Activated T-helper 1 cell treated with anti-CD3 and anti-CD28 coated beads, Interleukin-2, amount 50 U/mL, for 16 hours (primary cell): Measurements from ENCODE around the gene CTPS2.
"Not testable (repeated sequence)": the region's sequence is repeated elsewhere in the genome, so short reads cannot be mapped to it uniquely, and the experiment has no call there.

ENCODE experiments used
- DNase-seq, 2 donors: peaks; one replicate each; pipeline ENCODE4 v3.0.0-alpha.2; 2020; ENCODE audit warnings: low read depth in 1 of 2, low spot score in 1 of 2

Gene CTPS2

DNA sequence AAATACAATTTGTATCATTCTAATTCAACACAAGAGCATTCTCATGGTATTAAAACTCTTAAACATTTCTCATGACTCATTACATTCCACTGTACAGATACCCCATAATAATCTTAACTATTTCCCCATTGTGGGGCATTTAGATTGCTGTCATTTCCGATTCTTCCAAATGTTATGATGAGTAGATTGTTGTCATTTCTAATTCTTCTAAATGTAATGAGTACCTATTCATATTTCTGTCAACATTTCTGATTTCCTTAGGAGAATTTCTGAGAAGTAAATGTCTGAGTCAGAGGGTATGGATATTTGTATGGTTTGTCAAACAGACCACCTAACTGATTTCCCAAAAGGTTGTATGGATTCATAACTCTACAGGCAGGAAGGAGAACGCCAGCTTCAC lies 54.2 kb downstream of the CTPS2 start:
- no peak for DNase-seq

DNA sequence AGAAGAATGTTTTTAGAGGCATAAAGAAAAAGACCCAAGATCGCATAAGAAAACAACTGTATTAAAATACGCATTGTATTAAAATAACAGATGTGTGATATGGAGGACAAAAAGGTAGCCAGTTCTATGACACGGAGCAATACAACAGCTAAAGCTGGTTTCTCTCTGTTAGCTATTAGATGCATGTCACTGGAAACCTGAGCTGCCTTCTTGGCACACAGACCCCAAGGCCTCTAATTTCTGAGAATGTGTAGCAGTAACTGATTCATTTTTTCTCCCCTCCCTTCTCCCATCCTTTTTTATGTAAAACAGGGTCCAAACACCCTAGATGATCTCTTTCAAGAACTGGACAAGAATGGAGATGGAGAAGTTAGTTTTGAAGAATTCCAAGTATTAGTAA lies 58.4 kb downstream of the CTPS2 start:
- DNase-seq = no peak

DNA sequence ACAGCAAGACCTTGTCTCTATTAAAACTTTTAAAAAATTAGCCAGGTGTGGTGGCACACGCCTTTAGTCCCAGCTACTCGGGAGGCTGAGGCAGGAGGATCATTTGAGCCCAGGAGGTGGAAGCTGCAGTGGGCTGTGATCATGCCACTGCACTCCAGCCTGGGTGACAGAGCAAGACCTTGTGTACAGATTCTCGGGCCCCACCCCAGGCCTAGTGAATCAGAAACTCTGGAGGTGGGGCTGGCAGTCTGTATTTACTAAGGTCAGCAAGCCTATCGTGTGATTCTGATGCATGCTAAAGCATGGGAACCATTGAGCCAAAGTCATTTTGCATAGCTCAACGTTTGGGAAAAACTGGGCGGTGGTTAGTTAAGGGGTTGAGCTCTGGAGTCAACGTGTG lies 59.0 kb downstream of the CTPS2 start:
- no peak for DNase-seq

DNA sequence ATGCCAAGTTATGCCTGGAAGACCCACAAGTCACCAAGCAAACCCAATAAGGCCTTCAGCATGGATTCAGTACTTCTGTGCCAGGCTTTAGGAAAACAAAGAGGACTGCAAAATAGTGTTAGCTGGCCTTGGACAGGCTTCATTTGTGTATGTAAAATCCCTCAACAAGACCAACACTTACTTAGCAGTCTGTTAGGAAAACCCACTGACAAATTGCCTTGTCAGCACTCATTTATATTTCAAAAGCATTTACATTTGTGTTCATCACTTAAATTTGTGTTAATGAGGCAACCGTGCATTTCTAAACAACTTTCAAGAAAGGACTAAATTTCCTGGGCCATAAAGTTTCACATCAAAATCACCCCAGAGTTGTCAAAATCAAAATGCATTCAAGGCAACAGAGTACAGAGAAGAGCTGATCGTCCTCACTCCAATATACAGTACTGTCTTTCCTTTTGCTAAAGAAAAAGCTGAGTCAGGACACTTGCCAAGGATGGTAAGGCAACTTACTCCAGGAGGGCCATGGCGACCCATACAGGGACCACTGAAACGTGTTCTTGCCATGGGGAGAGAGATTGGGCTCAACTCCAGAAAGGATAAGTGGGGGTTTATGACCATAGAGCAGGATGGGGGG lies 61.0 kb downstream of the CTPS2 start:
- no peak for DNase-seq

DNA sequence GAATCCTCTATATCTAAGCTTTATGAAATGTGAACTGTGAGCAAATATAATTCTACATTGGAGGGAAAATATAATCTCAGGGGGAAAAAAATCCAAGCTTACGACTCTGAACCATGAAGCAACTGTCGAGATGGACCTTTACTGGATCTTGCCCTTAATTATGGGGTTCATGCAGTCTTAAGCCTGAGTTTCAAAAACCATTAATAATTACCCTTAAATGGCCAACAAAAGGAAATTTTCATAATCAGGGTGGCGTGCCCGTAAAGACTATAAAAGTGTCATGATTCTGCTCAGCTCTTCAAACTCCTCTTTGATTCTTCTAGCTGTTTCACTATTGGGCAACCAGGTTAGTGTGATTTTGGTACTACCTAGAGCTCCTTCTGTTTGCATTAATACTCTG lies 62.6 kb downstream of the CTPS2 start, which contains the start of gene S100G:
TSS of gene S100G (plus strand) at position 301 of the 400 bp plus-strand sequence. CDS start 849 bp downstream, outside the sequence.
- DNase-seq = no peak

DNA sequence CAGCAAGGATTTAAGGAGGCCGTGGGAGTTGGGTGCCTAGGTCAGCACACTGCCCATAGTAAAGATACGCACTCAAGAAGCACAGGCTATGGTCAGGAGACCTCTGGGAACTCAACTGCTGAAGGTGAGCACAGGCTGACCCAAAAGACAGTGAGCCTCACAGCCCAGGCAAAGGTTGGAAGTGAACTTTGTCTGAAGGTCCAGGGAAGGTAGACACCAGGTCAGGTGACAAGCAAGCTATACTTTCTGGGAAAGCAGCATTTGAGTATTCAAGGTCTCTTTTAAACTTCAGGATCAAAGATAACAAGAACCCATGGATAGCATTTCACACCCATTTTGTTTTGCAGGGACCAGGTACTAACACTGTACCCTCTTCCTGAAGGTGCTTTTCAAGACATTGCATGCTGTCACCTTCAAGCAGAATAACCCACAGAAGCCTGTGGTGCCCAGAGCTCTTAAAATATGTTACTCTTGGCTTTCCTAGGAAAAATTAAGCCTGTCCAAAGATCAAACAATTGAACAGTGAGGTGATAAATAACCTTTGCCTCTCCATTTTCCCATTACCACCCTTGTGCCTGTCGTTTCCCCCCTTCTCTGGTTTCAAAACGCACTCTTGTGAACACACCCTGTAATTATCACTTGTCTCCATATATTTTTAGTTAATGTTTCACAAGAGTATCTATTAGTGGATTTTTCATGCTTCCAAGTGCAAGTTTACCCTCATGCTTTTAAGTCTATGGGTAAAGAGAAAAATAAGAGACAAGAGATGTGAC lies 65.9 kb downstream of the CTPS2 start:
- no peak for DNase-seq

DNA sequence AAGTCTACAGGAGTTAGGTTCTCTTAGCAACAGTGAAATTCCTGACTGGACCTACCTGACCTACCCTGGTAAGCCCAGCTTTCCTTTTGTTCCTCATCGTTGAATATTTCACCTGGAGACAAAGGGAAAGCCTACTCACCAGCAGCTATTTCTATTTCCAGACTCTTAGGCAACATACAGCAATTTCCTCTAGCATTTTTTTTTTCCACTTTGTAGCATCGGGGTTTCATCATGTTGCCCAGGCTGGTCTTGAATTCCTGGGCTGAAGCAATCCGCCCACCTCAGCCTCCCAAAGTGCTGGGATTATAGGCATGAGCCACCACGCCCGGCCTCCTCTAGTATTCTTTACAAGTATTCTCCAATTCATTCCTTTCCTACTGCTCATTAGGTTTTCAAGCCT lies 69.3 kb downstream of the CTPS2 start:
- no peak for DNase-seq

DNA sequence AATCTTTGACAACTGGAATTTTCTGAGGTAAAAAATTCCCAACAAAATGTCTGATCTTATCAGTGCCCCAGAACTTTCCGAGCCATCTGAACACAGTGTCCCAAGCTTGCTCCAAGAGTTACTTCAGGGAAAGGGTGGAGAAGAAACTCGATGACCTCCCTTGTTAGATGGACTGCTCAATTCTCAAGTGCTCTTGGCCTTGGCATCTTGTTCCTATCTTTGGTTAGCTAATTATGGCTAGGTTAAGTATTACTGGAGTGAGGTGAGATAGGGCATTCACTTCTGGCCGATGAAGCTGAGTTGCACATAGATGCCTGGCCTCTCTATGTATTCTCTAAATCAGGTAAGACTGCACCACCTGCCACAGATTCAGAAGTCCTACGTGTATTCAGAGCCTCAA lies 71.6 kb downstream of the CTPS2 start:
- DNase-seq = no peak

DNA sequence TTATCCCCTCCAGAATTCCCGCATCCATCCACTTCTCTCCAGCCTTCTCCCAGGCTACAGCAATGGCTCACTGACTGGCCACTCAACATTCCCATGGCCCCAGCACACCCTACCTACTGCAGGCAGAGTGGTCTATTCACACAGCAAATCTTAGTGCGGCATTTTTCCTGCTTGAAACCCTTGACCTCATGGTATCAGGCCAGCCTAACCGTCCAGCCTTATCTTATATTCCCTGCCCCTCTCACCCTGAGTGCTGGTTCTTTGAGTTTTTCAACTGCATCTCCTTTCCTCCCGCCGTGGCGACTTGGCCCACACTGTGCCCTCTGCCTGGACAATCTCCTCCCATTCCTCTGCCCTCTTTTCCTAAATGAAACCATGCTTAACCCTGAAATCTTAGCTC lies 72.5 kb downstream of the CTPS2 start:
- DNase-seq = no peak

DNA sequence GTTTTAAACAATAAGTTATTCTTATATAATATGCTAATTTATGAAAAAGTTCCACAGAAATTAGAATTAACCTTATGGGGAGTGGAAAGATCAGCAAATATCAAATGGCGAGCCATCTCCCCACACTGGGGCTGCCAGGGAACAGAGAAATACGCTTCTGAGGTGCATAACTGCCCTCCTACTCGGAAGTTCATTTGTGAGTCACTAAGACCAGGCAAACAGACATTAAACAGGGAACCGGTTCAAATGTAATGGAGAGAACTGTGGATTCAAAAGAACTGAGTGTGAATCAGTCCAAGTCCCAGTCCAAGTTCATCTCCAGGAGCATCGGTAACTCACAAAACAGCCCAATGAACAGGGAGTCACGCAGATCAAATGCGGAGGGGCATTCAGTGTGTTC lies 73.9 kb downstream of the CTPS2 start:
- no peak for DNase-seq

DNA sequence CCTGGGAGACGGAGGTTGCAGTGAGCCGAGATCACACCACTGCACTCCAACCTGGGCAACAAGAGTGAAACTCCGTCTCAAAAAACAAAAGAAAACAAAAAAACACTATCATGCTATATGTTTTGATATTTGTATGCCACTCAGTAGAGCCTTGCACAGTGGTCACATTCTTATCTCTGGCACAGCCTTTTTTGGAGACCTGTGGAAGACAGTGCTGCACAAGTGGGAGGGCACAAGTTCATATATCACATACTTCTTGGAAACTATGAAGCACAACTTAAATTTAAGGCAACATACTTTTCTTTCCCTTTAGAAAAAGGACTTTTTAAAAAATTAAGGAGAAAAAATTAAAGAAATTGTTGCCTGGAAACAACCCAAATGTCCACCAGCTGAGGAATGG lies 76.9 kb downstream of the CTPS2 start:
- no peak for DNase-seq

DNA sequence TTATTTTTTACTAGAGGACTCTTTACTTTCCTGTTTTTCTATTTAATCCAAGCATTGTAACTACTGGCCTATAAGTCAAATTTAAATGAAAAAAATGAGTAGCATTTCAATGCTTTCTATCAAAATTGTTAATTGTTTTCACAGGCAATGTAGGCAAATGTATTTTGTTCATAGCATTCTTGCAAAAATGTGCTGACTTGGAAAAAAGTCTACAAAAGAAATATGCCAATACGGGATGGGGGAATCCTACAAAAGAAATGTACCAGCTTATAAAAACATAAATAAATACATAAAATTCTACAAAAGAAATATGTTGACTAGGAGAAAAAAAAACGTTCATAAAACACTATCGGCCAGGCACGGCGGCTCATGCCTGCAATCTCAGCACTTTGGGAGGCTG lies 77.4 kb downstream of the CTPS2 start:
- no peak for DNase-seq

DNA sequence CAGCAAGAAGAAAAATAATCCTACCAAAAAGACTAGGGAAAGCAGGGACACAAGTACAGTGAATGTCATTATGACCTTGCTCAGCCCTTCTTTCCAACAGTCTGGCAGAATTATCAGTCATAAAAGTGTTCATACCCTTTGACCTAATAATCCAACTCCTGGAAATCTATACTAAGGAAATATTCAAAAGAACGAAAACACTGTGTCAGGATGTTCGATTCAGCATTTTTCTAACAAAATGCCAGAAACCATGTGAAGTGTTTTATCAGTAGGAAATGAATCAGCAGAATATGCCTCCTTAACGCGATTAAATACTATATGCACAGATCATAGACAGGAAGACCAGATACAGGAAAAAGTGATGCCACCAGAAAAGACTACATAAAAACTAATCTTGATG lies 78.7 kb downstream of the CTPS2 start:
- no peak for DNase-seq

DNA sequence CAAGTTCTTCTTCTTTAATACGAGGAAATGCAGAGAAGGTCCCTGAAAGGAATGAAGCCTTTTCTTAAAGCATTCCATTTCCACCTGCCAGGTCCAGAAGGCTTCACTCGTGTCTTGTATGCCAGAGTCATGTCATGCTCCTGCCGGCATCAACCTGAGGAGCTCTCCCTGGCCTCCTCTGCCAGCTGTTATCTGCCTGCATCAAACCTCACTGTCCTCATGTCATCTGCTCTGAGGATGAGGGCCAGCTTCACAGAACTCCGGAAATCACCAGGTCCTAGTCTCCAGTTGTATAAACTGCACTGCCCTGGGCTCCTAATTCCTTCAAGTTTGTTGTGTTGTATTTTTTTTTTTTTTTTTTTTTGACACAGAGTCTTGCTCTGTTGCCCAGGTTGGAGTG lies 82.6 kb downstream of the CTPS2 start:
- DNase-seq = no peak

DNA sequence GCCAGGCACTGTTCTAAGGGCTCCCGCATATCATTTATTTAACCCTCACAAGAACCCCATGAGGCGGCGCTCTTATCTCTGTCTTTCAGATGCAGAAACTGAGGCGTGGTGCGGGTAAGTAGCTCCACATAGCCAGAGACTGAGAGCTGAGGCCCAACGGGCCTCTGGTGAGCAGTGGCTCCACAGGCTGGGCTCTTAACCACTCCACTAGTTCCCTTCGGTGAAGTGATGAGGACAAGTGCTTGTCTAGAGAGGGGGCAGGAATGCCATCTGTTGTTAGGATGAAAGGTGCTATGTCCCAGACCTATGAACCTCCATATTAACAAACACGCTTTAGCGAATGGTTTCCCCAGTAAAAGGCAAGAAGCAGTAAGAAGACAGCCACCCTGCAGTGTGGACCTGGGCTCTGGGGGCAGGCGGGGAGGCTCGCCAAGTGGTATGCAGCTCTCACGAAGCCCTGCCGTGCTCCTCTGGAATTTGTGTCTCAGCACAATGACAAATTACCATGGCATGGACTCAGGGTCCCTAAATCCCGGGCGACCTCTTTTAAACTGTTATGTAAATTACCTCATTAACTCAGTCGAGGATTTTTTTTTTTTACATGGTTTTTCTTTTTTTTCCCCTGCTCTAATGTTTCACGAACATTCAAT lies 83.4 kb downstream of the CTPS2 start:
- DNase-seq = no peak

DNA sequence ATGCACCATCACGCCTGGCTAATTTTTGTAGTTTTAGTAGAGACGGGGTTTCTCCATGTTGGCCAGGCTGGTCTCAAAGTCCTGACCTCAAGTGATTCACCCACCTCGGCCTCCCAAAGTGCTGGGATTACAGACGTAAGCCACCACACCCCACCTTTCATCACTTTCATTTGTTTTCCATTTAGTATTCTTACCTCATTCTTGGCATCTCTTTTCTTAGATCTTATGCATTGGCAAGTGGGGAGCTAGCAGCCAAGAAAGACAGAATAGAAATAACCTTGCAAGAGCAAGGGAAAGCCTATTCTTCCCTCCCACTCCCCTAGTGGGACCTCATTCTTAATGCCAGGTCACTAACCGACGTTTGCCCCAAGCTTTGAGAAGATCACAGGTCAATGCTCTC lies 84.0 kb downstream of the CTPS2 start:
- not testable (repeated sequence) for DNase-seq

DNA sequence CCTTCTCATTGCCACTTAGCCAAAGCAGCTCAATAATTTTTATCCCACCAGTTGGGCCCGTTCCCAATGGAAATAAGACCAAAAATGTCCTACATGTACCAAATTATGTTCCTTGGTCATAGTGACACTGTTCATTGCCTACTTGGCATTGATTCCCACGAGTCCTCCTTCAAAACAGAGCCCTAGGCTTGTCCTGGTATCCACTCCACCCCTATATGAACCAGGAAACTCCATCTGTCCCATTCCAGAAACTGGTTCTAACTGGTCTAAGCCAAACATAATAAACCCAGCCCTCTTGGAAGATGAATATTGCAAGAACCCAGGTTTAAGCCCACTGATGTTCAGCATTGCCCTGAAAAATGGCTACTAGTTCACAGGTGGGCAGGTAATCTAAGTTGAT lies 93.4 kb downstream of the CTPS2 start:
- no peak for DNase-seq

DNA sequence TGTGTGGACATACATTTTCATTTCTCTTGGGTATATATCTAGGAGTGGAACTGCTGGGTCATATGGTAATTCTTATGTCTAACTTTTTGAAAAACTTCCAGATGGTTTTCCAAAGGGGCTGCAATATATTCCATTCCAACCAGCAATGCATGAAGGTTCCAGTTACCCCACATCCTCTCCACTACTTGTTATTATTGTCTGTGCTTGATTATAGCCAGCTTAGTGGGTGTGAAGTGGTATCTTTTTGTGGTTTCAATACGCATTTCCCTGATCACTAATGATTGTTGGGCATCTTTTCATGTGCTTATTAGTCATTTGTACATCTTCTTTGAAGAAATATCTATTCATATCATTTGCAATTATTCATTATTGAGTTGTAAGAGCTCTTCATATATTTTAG lies 94.0 kb downstream of the CTPS2 start:
- DNase-seq = no peak

DNA sequence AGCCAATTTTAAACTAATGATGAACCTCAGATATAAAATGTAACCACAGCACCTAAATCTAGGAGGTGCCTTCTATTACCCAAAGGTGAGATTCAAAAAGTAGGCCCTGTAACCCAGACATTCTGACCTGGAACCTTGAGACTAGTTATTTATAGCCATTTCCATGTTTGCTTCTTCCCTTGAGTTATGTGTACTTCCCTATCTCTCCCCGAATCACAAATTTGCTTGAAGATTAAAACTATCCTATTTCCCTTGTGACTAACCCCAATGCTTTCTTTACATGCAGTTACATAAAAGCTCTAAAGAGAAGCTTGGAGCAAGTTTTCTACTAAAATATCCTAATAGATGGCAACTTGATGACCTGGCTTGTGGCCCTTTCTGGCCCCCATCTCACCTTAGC lies 95.1 kb downstream of the CTPS2 start:
- DNase-seq = no peak

DNA sequence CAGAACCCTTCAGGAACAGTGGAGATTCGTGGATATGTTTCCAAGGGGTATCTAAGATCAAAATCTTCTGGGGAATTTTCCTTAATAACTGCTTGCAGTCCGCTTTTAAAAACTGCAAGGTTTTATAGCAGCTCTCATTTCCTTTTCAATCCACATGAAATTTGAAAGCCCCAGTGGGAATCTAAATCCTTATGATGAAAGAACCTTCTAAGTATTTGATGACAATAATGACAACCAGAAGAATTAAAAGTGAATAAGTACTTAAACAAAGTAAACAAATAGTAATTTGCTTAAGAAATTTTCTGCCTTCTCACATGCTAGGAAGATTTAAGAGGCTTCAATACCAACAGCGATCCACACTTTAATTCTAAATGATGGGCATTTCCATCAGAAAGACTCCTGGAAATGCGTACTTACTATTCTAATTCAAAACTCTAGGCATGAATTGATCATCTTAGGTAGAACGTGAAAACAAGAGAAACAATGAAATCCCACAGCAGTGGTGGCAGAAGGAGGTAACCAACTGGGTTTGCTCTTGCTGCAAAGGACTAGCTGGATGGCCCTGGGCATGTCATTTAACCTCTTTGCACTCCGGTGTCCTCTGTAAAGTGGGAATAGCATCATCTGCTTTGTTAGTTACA lies 100.1 kb downstream of the CTPS2 start:
- DNase-seq = no peak

DNA sequence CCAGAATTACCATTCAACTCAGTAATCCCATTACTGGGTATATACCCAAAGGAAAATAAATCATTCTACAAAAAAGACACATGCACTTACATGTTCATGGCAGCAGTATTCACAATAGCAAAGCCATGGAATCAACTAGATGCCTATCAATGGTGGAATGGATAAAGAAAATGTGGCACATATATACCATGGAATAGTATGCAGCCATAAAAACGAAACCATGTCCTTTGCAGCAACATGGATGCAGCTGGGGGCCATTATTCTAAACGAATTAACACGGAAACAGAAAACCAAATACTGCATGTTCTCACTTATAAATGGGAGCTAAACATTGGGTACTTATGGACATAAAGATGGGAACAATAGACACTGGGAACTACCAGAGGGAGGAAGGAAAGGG lies 101.8 kb downstream of the CTPS2 start:
- DNase-seq = not testable (repeated sequence)

DNA sequence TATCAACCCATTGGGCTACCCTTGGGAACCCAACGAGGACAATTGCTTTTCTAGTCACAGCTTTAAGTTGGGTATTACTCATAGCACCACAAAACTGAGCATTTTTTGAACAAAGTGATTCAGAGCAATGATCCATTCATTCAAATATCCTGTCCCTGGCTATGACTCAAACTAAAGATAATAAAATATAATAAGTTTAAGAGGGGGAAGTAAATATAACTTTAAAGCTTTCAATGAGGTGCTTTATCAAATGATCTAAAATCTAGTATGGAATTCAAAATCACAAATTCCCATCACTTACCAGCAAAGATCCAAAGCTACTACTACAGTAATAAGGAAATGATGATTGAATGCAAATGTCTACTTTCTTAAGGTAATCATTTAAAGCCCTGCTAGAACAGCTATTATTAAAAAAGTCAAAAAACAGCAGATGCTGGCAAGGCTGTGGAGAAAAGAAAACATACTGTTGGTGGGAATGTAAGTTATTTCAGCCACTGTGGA lies 102.3 kb downstream of the CTPS2 start:
- no peak for DNase-seq
